Right lobe of liver (tissue), 4 donors: ENCODE data around the gene B4GALT1.

ENCODE experiments used
- POLR2A ChIP-seq: fragments of 450-650 bp; IDR thresholded peaks from one replicate; pipeline ENCODE4 v1.6.1; 2017; ENCODE audit warnings: antibody characterized with exemption, mild to moderate bottlenecking
- TF ChIP-seq, protein P1 (sequence below), 4 donors: fragments of 200-600 bp in 3 of 4; fragments of 450-650 bp in 1 of 4; IDR thresholded peaks; one replicate each; pipeline versions ENCODE4 v1.5.1 to v1.8.0; 2016 to 2022; ENCODE audit warnings: antibody characterized with exemption in 4 of 4, mild to moderate bottlenecking in 2 of 4
- donor health status: DM: no; HTN: no; CAD: no.
- donor health status: DM: no; HTN: no; CAD: no.
- donor health status: DM: no; HTN: yes; CAD: no.

DNA sequence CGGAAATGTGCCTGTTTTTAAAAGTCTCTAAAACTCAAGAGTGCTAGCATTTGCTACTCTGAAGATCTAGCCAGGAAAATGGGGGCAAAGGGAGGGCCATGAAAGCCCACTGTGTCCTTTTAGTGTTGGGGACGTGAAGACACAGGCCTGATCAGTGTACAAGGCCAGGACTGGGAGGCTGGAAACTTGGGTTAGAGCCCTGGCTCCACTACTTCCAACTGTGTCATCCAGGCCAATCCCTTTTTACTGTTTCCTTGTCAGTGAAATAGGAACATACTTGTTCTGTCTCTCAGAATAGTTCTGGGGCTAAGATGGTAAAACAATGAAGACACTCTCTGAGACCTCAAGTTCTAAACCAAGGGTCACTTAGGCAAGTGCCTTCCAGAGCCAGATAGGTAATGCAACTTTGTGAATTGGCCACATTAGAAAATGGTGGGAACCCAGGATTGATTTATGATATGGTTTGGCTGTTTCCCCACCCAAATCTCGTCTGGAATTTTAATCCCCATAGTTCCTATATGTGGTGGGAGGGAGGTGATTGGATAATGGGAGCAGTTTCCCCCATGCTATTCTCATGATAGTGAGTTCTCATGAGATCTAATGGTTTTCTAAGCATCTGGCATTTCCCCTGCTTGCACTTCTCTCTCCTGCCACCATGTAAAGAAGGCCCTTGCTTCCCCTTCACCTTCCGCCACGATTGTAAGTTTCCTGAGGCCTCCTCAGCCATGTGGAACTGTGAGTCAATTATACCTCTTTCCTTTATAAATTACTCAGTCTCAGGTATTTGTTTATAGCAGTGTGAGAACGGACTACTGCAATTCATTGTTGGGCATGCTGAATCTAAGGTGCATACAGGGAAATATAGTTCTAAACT, 30.4 kb upstream of the B4GALT1 start:
- TF ChIP-seq, protein P1, sequence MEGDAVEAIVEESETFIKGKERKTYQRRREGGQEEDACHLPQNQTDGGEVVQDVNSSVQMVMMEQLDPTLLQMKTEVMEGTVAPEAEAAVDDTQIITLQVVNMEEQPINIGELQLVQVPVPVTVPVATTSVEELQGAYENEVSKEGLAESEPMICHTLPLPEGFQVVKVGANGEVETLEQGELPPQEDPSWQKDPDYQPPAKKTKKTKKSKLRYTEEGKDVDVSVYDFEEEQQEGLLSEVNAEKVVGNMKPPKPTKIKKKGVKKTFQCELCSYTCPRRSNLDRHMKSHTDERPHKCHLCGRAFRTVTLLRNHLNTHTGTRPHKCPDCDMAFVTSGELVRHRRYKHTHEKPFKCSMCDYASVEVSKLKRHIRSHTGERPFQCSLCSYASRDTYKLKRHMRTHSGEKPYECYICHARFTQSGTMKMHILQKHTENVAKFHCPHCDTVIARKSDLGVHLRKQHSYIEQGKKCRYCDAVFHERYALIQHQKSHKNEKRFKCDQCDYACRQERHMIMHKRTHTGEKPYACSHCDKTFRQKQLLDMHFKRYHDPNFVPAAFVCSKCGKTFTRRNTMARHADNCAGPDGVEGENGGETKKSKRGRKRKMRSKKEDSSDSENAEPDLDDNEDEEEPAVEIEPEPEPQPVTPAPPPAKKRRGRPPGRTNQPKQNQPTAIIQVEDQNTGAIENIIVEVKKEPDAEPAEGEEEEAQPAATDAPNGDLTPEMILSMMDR (IDR thresholded peaks at IDR 0.05): no peak
- no peak for TF ChIP-seq POLR2A
